GM08714 (cell line): ENCODE results near the gene ETHE1.

Source experiments
- H3K4me3 ChIP-seq: fragments of 200-500 bp; sonication (Bioruptor generic); 2 replicates; pipeline ENCODE4 v1.5.1; 2014; ENCODE audit warnings: mild to moderate bottlenecking, low read length, inconsistent platforms
- ZNF274 ChIP-seq: IDR thresholded peaks from 2 replicates; pipeline ENCODE4 v1.6.1; 2012; ENCODE audit warnings: mild to moderate bottlenecking, low read depth, low read length

ETHE1 gene

GRCh38 chr19:43479226-43479625 lies 47.8 kb downstream of the ETHE1 start:
- no peak for TF ChIP-seq ZNF274
- no peak overlapping the region for H3K4me3 ChIP-seq

GRCh38 chr19:43478323-43478722 lies 48.7 kb downstream of the ETHE1 start:
- TF ChIP-seq ZNF274, result no peak
- H3K4me3 ChIP-seq, result no peak overlapping the region

GRCh38 chr19:43476606-43477005 lies 50.4 kb downstream of the ETHE1 start:
- no peak overlapping the region for H3K4me3 ChIP-seq
- TF ChIP-seq ZNF274, result no peak

- TF ChIP-seq ZNF274, result no peak
- H3K4me3 ChIP-seq, result peak overlapping the region; percentile 59
These were observed 51.9 kb downstream of the ETHE1 start for GRCh38 chr19:43474986-43475705.

- H3K4me3 ChIP-seq, result no peak overlapping the region
- TF ChIP-seq ZNF274, result no peak
These were observed 52.5 kb downstream of the ETHE1 start for GRCh38 chr19:43474487-43474886.

- TF ChIP-seq ZNF274, result no peak
- no peak overlapping the region for H3K4me3 ChIP-seq
These were observed 55.9 kb downstream of the ETHE1 start for GRCh38 chr19:43471091-43471490.

- no peak overlapping the region for H3K4me3 ChIP-seq
- no peak for TF ChIP-seq ZNF274
These were observed 56.7 kb downstream of the ETHE1 start for GRCh38 chr19:43470288-43470687.

- no peak for TF ChIP-seq ZNF274
- no peak overlapping the region for H3K4me3 ChIP-seq
These were observed 57.9 kb downstream of the ETHE1 start for GRCh38 chr19:43469160-43469480.

GRCh38 chr19:43468354-43469159 lies 58.4 kb downstream of the ETHE1 start:
- TF ChIP-seq ZNF274, result no peak
- no peak overlapping the region for H3K4me3 ChIP-seq

- TF ChIP-seq ZNF274, result no peak
- no peak overlapping the region for H3K4me3 ChIP-seq
These were observed 59.3 kb downstream of the ETHE1 start for GRCh38 chr19:43467730-43468129.

GRCh38 chr19:43467276-43467675 lies 59.7 kb downstream of the ETHE1 start:
- TF ChIP-seq ZNF274, result no peak
- H3K4me3 ChIP-seq, result no peak overlapping the region

GRCh38 chr19:43466793-43467192 lies 60.2 kb downstream of the ETHE1 start:
- no peak for TF ChIP-seq ZNF274
- H3K4me3 ChIP-seq, result no peak overlapping the region

- peak within 1 kb of the TSS; percentile 65; the same call in 1 of the 2 replicates for H3K4me3 ChIP-seq
These were observed 61.4 kb downstream of the ETHE1 start, which contains the start of gene LYPD3 for GRCh38 chr19:43465468-43466120. Gene LYPD3 (minus strand): TSS chr19:43465608. CDS start chr19:43465571, 37 bp downstream.

GRCh38 chr19:43464134-43464775 lies 62.7 kb downstream of the ETHE1 start:
- TF ChIP-seq ZNF274, result no peak
- H3K4me3 ChIP-seq, result peak overlapping the region; percentile 65

More at GRCh38 chr19:43465468-43466120, 61.4 kb downstream of the ETHE1 start, which contains the start of gene LYPD3:
- no peak for TF ChIP-seq ZNF274
